ENCODE measurements around the gene ASMT.
A peak's percentile ranks its signal among the peaks of the same experiment; 100 is the strongest.
"Not testable (repeated sequence)": the region's sequence is repeated elsewhere in the genome, so short reads cannot be mapped to it uniquely, and the experiment has no call there.

The ASMT gene

GRCh38 chrX:1614927-1615326 lies at the start of gene ASMT:
ASMT (plus strand) TSS chrX:1615059; CDS start chrX:1615200, 141 bp downstream.
- DNase-seq: no peak

- not testable (repeated sequence) for DNase-seq
Measured at GRCh38 chrX:1574181-1574580, 40.7 kb upstream of the ASMT start.

- no peak for DNase-seq
Measured at GRCh38 chrX:1576201-1576992, 38.5 kb upstream of the ASMT start.

- no peak for DNase-seq
Measured at GRCh38 chrX:1577845-1578244, 37.0 kb upstream of the ASMT start.

- no peak for DNase-seq
Measured at GRCh38 chrX:1578511-1579173, 36.2 kb upstream of the ASMT start.

- DNase-seq: peak in 3 of 56 donors; percentile 5 to 15 (median 5)
Measured at GRCh38 chrX:1581132-1581531, 33.7 kb upstream of the ASMT start.

GRCh38 chrX:1582686-1583437 lies 32.0 kb upstream of the ASMT start:
- no peak for DNase-seq

GRCh38 chrX:1584237-1585011 lies 30.4 kb upstream of the ASMT start:
- no peak for DNase-seq

- DNase-seq: no peak
Measured at GRCh38 chrX:1587161-1587560, 27.7 kb upstream of the ASMT start.

- DNase-seq: no peak
Measured at GRCh38 chrX:1589356-1590130, 25.3 kb upstream of the ASMT start.

GRCh38 chrX:1591102-1591862 lies 23.6 kb upstream of the ASMT start, which contains the start of gene AKAP17A:
AKAP17A (plus strand) TSS chrX:1591604; CDS start chrX:1593463, 1,859 bp downstream.
- peak; percentile 37 to 98 (median 94) for DNase-seq

GRCh38 chrX:1591863-1592469 lies 22.9 kb upstream of the ASMT start:
- peak in 4 of 56 donors; percentile 3 to 37 (median 10) for DNase-seq

GRCh38 chrX:1592470-1593142 lies 22.3 kb upstream of the ASMT start:
- peak in 2 of 56 donors; percentile 8 to 25 for DNase-seq

- no peak for DNase-seq
Measured at GRCh38 chrX:1593286-1594271, 21.3 kb upstream of the ASMT start.

- no peak for DNase-seq
Measured at GRCh38 chrX:1595711-1596060, 19.2 kb upstream of the ASMT start.

GRCh38 chrX:1596676-1597344 lies 18.0 kb upstream of the ASMT start:
- no peak for DNase-seq
